Astrocyte (in vitro differentiated cells and primary cell): ENCODE measurements around the gene MTFP1. TPM values are rescaled to one million over a fixed set of nuclear protein-coding genes. Genes with fewer than 3 reads are reported as not detected.
"Not testable (repeated sequence)": the region's sequence is repeated elsewhere in the genome, so short reads cannot be mapped to it uniquely, and the experiment has no call there.

Experiments
- DNase-seq: peaks from one replicate; pipeline ENCODE4 v3.0.0-alpha.2; 2010; ENCODE audit warnings: low read depth
- FAIRE-seq: peaks from 2 replicates; lab custom pipeline; 2011; peaks lifted over from hg19 to GRCh38; lab: Jason Lieb, UNC
- H2AFZ ChIP-seq: 2 replicates; pipeline ENCODE4 v1.6.0; 2012; ENCODE audit warnings: low read depth, low read length, inconsistent platforms
- H3K27ac ChIP-seq: 2 replicates; pipeline ENCODE4 v1.5.1; 2011; ENCODE audit warnings: low read depth, low read length, inconsistent platforms
- H3K27me3 ChIP-seq: 2 replicates; pipeline ENCODE4 v1.6.0; 2011; ENCODE audit warnings: low read length, inconsistent platforms; ENCODE audit not compliant: insufficient read depth
- H3K36me3 ChIP-seq: 2 replicates; pipeline ENCODE4 v1.5.1; 2011; ENCODE audit warnings: low read length, inconsistent platforms; ENCODE audit not compliant: insufficient read depth
- H3K4me1 ChIP-seq: 2 replicates; pipeline ENCODE4 v1.5.1; 2011; ENCODE audit warnings: low read length, inconsistent platforms; ENCODE audit not compliant: insufficient read depth
- H3K4me2 ChIP-seq: 2 replicates; pipeline ENCODE4 v1.6.0; 2012; ENCODE audit warnings: low read length, inconsistent platforms
- H3K4me3 ChIP-seq: 2 replicates; pipeline ENCODE4 v1.5.1; 2011; ENCODE audit warnings: low read depth, mild to moderate bottlenecking, low read length, inconsistent platforms; ENCODE audit not compliant: insufficient read depth
- H3K79me2 ChIP-seq: 2 replicates; pipeline ENCODE4 v1.6.0; 2012; ENCODE audit warnings: mild to moderate bottlenecking, low read length, inconsistent platforms; ENCODE audit not compliant: insufficient read depth
- H3K9ac ChIP-seq: 2 replicates; pipeline ENCODE4 v1.6.0; 2012; ENCODE audit warnings: mild to moderate bottlenecking, low read length, inconsistent platforms
- H3K9me3 ChIP-seq: 2 replicates; pipeline ENCODE4 v1.5.1; 2012; ENCODE audit warnings: low read depth, mild to moderate bottlenecking, low read length, inconsistent platforms; ENCODE audit not compliant: insufficient read depth
- H4K20me1 ChIP-seq: 2 replicates; pipeline ENCODE4 v1.6.0; 2012; ENCODE audit warnings: low read length, inconsistent platforms; ENCODE audit not compliant: insufficient read depth
- H3K27ac Mint-ChIP-seq: one replicate; pipeline ENCODE4 v1.8.0; 2021; ENCODE audit warnings: mild to moderate bottlenecking, mixed read lengths; ENCODE audit not compliant: unreplicated experiment
- H3K27me3 Mint-ChIP-seq: one replicate; pipeline ENCODE4 v1.8.0; 2021; ENCODE audit warnings: low read depth, mixed read lengths; ENCODE audit not compliant: unreplicated experiment
- H3K36me3 Mint-ChIP-seq: one replicate; pipeline ENCODE4 v1.8.0; 2021; ENCODE audit warnings: low read depth, mixed read lengths; ENCODE audit not compliant: unreplicated experiment
- H3K4me1 Mint-ChIP-seq: one replicate; pipeline ENCODE4 v1.8.0; 2021; ENCODE audit warnings: low read depth, mixed read lengths; ENCODE audit not compliant: unreplicated experiment
- H3K4me3 Mint-ChIP-seq: one replicate; pipeline ENCODE4 v1.8.0; 2021; ENCODE audit warnings: mild to moderate bottlenecking, moderate library complexity, mixed read lengths; ENCODE audit not compliant: unreplicated experiment
- H3K9me3 Mint-ChIP-seq: one replicate; pipeline ENCODE4 v1.8.0; 2021; ENCODE audit warnings: mild to moderate bottlenecking, mixed read lengths; ENCODE audit not compliant: unreplicated experiment
- EZH2 ChIP-seq: IDR thresholded peaks from 2 replicates; pipeline ENCODE4 v1.6.1; 2012; ENCODE audit warnings: mild to moderate bottlenecking, low read length, inconsistent platforms; ENCODE audit not compliant: insufficient read depth
- total RNA-seq: library from RNA; stranded (reverse); gene quantifications from 2 replicates; pipeline ENCODE4 v1.2.1, GENCODE V29; 2021
- TF ChIP-seq, protein P1 (sequence below): IDR thresholded peaks from 2 replicates; pipeline ENCODE4 v1.5.1; 2011; ENCODE audit warnings: low read depth, mild to moderate bottlenecking, inconsistent platforms, low read length, moderate library complexity; ENCODE audit not compliant: insufficient read depth

The MTFP1 gene
- total RNA-seq, 1 donor from 2014 or later = 13.0 TPM

DNA sequence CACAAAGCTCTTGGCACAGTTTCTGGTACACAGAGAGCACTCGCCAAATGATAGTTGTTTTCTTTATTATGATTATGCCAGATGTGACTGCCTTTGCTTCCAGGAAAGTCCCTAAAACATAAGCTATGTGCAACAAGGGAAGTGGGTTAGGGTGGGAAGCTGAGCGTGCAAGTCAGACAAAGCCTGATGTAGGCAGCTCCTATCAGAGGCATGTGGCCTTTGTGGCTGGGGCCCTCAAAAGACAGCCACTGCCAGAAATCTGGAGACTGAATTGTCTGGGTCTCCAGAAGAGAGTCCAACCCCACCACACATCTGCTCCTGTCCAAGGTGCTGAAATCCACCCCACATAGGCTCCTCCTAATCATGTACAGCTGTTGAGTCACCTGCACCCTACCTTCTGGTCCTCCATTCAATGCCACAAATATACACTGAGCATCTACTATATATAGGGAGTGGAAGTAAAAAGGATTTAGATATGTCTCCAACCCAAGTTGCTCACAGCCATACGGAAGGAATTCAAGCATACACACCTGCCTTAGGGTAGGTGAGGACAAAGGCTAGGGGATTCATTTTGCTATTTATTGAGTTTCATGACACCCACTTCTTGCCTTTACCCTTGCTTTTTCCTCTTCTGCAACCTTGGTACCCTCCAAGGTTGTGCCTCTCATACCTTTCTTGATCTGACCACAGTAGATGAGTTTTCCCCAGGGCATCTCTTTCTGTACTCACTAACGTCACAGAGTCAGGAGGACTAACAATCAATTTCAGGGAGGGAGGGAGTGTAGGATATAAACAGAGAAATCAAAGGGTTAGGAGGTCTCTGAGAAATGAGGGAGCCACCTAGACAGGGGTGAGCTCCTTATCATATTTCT is 33.8 kb downstream of the MTFP1 start:
- H3K4me3 Mint-ChIP-seq = no peak overlapping the region
- no peaks in the 10 kb centered on the region for H3K9me3 Mint-ChIP-seq
- peaks cover 4% of the 10 kb centered on the region for H3K27me3 ChIP-seq
- no peaks in the 10 kb centered on the region for H3K36me3 Mint-ChIP-seq
- H2AFZ ChIP-seq = no peak overlapping the region
- H3K4me1 ChIP-seq = no peaks in the 10 kb centered on the region
- H3K4me1 Mint-ChIP-seq = no peaks in the 10 kb centered on the region
- H3K9me3 ChIP-seq = peaks cover 3% of the 10 kb centered on the region
- no peak for DNase-seq
- H4K20me1 ChIP-seq = no peaks in the 10 kb centered on the region
- no peak overlapping the region for H3K27ac Mint-ChIP-seq
- H3K4me3 ChIP-seq = no peak overlapping the region
- H3K4me2 ChIP-seq = no peak overlapping the region
- H3K9ac ChIP-seq = no peak overlapping the region
- TF ChIP-seq, protein P1, sequence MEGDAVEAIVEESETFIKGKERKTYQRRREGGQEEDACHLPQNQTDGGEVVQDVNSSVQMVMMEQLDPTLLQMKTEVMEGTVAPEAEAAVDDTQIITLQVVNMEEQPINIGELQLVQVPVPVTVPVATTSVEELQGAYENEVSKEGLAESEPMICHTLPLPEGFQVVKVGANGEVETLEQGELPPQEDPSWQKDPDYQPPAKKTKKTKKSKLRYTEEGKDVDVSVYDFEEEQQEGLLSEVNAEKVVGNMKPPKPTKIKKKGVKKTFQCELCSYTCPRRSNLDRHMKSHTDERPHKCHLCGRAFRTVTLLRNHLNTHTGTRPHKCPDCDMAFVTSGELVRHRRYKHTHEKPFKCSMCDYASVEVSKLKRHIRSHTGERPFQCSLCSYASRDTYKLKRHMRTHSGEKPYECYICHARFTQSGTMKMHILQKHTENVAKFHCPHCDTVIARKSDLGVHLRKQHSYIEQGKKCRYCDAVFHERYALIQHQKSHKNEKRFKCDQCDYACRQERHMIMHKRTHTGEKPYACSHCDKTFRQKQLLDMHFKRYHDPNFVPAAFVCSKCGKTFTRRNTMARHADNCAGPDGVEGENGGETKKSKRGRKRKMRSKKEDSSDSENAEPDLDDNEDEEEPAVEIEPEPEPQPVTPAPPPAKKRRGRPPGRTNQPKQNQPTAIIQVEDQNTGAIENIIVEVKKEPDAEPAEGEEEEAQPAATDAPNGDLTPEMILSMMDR = no peak
- no peak for TF ChIP-seq EZH2
- H3K36me3 ChIP-seq = no peaks in the 10 kb centered on the region
- H3K79me2 ChIP-seq = no peaks in the 10 kb centered on the region
- H3K27me3 Mint-ChIP-seq = peaks cover 15% of the 10 kb centered on the region
- no peak for FAIRE-seq
- no peak overlapping the region for H3K27ac ChIP-seq

DNA sequence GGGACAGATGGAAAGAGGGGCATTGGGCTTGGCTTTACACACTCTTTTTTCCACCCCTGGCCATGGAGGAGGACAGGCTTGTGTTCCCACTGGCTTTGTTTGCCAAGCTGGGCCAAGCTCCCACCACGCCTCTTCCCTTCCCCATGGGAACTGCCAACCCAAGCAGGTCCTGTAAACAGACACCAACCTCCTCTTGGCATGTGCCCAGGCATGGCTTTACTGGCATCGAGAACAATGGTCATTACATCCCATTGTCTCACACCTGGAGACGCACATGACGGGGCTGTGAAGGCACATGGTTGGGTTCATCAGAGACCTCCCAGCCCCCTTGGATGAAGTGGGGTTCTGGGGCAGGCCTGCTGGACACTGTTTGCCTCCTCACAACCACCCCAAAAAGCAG is 34.6 kb downstream of the MTFP1 start:
- TF ChIP-seq, protein P1 = no peak
- TF ChIP-seq EZH2 = no peak
- Histone ChIP-seq H3K4me1 (no peaks in the 10 kb centered on the region), H3K27ac (no peak overlapping the region), H3K36me3 (no peaks in the 10 kb centered on the region), H3K79me2 (no peaks in the 10 kb centered on the region), H3K4me2 (no peak overlapping the region), H4K20me1 (no peaks in the 10 kb centered on the region), H2AFZ (no peak overlapping the region), H3K4me3 (no peak overlapping the region), H3K9ac (no peak overlapping the region), H3K27me3 (peaks cover 4% of the 10 kb centered on the region), H3K9me3 (peaks cover 3% of the 10 kb centered on the region)
- H3K36me3 Mint-ChIP-seq = no peaks in the 10 kb centered on the region
- H3K27ac Mint-ChIP-seq = no peak overlapping the region
- H3K4me1 Mint-ChIP-seq = no peaks in the 10 kb centered on the region
- peaks cover 23% of the 10 kb centered on the region for H3K27me3 Mint-ChIP-seq
- peaks cover 3% of the 10 kb centered on the region for H3K9me3 Mint-ChIP-seq
- no peak overlapping the region for H3K4me3 Mint-ChIP-seq
- DNase-seq (no peak), FAIRE-seq (no peak)

DNA sequence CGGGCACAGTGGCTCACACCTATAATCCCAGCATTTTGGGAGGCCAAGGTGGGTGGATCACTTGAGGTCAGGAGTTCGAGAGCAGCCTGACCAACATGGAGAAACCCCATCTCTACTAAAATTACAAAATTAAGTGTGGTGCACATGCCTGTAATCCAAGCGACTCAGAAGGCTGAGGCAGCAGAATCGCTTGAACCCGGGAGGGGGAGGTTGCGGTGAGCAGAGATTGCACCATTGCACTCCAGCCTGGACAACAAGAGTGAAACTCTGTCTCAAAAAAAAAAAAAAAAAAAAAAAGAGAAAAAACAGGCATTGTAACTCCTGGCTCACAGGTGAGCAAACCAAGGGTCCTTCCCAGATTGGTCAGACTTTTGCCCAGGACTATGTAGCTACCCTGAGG is 35.0 kb downstream of the MTFP1 start:
- H3K9me3 ChIP-seq, H3K4me2 ChIP-seq, H3K4me3 Mint-ChIP-seq, H3K27me3 ChIP-seq, H4K20me1 ChIP-seq, H2AFZ ChIP-seq, H3K36me3 ChIP-seq, FAIRE-seq, H3K36me3 Mint-ChIP-seq, H3K9ac ChIP-seq, H3K9me3 Mint-ChIP-seq, H3K79me2 ChIP-seq, H3K4me1 Mint-ChIP-seq, H3K4me1 ChIP-seq, H3K27ac Mint-ChIP-seq, H3K27ac ChIP-seq, H3K4me3 ChIP-seq, DNase-seq: not testable (repeated sequence)
- H3K27me3 Mint-ChIP-seq = peaks cover 26% of the 10 kb centered on the region
